ENCODE measurements around the gene KCNN4.
"Not testable (repeated sequence)": the region's sequence is repeated elsewhere in the genome, so short reads cannot be mapped to it uniquely, and the experiment has no call there.

DNA sequence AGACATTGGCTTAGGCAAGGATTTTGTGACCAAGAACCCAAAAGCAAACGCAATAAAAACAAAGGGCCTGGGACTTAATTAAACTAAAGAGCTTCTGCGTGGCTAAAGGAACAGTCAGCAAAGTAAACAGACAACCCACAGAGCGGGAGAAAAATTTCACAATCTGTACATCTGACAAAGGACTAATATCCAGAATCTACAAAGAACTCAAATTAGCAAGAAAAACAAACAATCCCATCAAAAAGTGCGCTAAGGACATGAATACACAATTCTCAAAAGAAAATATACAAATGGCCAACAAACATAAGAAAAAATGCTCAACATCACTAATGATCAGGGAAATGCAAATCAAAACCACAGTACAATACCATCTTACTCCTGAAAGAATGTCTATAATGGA is 43.8 kb upstream of the KCNN4 start:
- not testable (repeated sequence) for TF ChIP-seq CTCF (IDR thresholded peaks at IDR 0.05; ENCODE audit: insufficient read depth, low read length, poor library complexity, severe bottlenecking); EZH2phosphoT487 (conservative IDR thresholded peaks at IDR 0.05; ENCODE audit: low read length)
